Measurements from ENCODE around the gene MRPL43.
"Not testable (repeated sequence)": the region's sequence is repeated elsewhere in the genome, so short reads cannot be mapped to it uniquely, and the experiment has no call there.

The MRPL43 gene

DNA sequence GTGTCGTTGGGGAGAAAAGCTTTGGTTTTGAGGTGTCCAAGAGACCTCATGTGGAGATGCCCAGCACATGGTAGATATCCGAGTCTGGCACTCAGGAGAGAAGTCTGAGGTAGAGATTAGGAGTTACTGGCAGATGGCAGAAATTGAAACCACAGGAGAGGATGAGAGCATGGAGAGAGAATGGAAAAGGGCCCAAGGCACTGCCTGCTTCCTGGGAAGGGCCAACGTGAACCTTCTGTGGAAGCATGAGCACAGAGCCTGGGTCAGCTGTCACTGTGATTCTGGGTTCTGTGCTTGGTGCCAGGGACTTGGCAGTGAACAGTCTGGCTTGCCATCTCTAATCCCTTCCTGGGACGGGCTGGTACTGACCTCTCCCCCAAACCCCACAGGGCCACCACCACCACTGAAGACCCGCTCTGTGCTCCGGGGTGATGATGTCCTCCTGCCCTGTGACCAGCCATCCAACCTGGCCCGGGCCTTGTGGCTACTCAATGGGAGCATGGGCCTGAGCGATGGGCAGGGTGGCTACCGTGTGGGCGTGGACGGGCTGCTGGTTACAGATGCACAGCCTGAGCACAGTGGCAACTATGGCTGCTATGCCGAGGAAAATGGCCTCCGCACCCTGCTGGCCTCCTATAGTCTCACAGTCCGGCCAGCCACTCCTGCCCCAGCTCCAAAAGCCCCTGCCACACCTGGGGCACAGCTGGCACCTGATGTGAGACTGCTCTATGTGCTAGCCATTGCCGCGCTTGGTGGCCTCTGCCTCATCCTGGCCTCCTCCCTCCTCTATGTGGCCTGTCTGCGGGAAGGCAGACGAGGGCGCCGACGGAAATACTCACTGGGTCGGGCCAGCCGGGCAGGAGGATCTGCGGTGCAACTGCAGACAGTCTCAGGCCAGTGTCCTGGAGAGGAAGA, 4.1 kb downstream of the MRPL43 start:
- DNase-seq = no peak

DNA sequence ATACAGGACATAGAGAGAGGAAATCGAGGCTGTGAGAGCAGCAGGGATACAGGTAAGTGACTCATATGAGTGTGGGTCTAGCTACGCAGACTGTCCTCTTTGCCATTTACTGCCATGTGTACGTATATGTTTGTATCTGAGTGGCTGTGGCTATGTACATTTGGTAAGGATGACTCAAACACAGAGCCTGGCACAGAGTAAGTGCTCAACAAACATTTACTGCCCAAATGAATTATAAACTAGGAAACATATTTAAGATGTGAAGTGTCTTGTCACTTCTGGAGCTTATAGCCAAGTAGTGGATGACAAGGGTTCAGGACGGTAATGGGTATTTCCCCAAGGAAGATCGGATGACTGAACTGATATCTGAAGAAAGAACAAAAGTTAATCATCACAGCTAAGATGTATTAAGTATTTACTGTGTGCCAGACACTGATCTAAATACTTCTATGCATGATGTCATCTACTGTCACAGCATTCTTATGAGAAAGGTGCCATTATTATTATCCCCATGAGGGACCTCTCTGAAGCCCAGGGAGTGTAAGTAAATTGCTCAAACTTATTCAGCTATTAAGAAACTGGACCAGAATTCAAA, 6.0 kb downstream of the MRPL43 start:
- no peak for DNase-seq

DNA sequence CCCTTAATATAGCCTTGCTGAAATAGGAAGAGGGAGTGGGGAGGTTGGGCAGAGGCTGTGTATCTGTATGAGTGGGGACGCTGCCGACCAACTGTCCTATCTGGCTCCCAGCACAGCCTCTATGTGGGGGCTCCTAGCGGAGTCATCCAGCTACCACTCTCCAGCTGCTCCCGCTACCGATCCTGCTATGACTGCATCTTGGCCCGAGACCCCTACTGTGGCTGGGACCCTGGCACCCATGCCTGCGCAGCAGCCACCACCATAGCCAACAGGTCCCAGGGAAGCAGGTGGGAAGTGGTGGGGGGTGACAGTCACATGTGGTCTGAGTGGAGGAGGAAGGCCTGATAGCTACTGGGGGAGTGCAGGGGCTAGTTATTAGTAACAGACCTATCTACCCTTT, 6.6 kb downstream of the MRPL43 start:
- no peak for DNase-seq

DNA sequence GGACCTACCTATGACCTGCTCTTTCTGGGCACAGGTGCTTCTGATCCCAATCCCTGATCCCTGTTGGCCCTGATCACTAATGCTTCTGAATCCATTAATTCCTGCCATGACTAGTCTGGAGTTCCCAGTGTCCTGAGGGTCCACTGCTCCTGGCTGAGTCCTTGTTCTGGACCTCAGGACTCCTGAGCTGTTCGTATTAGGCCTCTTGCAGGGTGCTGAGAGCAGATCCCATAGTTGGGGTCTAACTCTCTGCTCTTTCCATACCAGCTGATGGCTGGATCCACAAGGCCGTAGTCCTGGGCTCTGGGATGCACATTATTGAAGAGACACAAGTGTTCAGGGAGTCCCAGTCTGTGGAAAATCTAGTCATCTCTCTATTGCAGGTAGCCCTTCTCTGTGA, 7.0 kb downstream of the MRPL43 start:
- no peak for DNase-seq

DNA sequence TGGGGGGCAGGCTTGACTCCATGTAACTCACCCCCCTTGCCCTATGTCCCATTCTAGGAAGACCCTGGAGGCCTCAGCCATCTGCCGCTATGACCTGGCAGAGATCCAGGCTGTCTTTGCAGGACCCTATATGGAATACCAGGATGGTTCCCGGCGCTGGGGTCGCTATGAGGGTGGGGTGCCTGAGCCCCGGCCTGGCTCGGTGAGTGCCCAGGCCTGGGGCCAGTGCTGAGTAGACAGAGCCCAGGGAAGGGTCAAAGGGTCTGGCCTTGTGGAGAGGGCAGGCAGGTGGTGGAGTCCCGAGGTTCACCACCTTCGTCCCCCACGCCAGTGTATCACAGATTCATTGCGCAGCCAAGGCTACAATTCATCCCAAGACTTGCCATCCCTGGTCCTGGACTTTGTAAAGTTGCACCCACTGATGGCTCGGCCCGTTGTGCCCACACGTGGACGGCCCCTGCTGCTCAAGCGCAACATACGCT, 7.5 kb downstream of the MRPL43 start:
- DNase-seq = no peak

DNA sequence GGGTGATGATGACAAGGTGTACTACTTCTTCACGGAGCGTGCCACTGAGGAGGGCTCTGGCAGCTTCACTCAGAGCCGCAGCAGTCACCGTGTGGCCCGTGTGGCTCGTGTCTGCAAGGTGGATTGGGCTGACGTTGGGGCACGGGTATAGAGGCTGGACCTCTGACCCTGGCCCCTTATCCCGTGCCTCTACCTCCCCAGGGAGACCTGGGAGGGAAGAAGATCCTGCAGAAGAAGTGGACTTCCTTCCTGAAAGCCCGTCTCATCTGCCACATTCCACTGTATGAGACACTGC, 8.4 kb downstream of the MRPL43 start:
- DNase-seq = no peak

DNA sequence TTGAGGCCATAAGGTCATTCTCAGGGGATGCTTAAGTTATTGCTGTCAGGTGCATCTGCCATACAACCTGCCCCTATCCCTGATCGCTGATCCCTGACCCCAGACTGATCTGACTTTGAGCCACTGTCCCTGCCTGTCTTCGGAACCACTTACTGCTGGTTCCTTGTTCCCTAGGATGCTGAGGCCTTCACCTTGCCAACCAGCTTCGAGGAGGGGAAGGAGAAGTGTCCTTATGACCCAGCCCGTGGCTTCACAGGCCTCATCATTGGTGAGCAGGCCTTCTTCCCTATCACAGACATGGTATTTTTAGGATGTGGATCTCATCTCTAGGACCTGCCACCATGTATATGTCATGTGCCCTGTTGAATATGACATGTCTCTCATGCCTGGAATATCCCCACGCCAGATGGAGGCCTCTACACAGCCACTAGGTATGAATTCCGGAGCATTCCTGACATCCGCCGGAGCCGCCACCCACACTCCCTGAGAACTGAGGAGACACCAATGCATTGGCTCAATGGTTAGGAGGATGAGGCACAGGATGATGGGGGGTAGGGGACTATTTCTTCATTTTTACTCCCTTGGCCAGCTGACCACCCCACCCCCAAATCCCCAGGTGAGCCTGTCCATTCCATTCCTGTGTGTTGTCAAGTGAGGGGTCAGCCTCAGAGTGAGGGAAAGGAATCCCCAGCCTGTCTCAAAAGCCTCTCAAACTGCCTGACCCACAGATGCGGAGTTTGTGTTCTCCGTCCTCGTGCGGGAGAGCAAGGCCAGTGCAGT, 9.0 kb downstream of the MRPL43 start:
- no peak for DNase-seq

DNA sequence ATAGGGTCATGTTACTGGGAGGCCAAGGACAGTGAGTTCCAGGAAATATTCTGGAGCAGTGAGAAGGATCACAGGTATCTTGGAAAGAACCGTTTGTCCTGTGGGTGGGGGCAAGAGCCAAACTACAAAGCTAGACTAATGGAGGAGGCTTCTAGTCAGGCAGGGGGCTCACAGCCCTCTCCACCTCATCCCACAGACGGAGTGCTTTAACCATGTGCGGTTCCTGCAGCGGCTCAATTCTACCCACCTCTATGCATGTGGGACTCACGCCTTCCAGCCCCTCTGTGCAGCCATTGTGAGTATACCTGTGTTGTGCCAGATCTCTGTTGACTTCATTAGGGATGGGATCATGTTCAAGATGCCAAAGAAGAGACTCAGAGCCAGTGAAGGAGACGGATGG, 9.9 kb downstream of the MRPL43 start:
- DNase-seq = no peak

DNA sequence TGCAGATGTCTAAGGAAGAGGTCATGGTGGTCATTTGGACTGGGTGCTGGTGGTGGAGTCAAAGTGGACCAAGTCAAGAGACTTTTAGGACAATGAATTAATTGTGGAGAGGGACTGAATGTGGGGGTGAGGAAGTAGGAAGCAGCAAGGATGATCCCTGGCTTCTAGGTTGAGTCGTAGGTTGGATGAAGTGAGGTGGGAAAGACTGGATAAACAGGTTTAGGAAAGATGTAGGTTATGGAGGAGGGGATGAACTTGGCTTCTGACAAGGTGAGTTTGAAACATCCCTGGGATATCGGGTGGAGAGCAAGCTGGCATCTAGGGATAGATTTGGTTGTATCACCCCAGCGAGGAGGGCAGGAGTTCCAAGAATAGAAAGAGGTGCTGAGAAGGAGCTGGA, 10.4 kb downstream of the MRPL43 start:
- DNase-seq = no peak

DNA sequence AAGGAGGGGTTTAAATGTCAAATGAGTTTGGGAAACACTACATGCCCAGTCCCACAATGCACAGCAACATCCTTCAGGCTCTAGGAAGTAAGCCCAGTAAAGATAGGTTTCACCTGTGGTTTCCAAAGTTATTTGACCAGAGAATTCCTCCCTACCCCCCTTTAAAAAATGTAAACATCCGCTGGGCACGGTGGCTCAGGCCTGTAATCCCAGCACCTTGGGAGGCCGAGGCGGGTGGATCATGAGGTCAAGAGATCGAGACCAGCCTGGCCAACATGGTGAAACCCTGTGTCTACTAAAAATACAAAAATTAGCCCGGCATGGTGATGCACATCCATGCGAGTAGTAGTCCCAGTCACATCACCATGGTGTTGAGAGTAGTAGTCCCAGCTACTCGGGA, 11.9 kb downstream of the MRPL43 start:
- DNase-seq = not testable (repeated sequence)

DNA sequence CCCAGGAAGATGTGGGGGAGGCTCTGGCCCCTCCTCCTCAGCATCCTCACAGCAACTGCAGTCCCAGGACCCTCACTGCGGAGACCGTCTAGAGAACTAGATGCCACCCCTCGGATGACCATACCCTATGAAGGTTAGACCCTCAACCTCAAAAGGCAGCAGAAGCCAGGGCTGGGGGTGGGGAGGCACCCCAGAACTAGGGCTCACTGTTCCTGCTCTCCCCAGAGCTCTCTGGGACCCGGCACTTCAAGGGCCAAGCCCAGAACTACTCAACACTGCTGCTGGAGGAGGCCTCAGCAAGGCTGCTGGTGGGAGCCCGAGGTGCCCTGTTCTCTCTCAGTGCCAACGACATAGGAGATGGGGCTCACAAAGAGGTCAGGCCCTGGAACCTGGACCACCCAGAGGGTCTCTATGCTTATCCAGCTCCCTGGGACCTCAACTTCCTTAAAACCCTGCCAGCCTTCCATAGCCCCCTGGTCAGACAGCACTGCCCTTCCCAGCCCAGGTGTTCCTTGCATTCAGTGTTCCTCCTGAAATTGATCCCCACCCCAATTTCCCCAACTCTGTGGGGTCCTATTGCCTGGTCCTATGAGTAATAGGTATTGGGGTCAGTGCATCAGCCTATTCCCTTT, 14.3 kb downstream of the MRPL43 start:
- no peak for DNase-seq

DNA sequence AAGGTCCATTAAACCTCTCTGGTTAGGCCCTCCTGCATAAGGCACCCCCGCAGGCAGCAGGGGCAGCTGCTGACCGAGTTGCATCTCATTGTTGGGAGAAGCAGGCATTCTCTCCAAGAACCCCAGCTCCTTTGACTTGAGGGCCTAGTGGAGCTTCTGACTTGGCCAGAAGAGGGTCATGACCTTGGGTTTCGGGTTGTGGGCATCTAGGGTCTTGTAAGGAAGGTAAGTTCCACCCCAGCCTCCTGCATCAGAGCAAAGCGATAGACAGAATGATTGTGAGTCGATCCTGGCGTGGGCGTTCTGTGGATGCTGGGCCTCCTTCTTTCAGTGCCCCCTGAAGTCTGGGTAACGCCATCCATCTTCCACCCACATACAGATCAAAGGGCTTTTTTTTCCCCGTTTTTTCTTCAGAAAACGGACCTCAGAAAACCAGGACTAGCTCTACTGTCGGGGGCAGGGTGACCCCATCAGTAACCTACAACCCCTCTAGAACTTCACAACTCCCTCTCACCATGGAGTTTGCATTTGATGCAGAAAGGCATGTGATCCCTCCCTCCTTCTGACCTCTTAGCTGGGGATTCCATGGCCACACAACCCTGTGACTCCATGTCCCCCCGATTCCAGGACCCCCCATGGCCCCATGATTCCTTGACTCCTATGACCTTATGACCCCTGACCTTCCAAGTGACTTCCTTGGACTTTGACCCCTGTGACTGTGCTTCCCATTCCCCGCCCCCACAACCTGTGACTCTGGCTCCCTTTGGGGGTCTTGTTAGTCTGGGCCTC, 15.0 kb downstream of the MRPL43 start:
- no peak for DNase-seq

DNA sequence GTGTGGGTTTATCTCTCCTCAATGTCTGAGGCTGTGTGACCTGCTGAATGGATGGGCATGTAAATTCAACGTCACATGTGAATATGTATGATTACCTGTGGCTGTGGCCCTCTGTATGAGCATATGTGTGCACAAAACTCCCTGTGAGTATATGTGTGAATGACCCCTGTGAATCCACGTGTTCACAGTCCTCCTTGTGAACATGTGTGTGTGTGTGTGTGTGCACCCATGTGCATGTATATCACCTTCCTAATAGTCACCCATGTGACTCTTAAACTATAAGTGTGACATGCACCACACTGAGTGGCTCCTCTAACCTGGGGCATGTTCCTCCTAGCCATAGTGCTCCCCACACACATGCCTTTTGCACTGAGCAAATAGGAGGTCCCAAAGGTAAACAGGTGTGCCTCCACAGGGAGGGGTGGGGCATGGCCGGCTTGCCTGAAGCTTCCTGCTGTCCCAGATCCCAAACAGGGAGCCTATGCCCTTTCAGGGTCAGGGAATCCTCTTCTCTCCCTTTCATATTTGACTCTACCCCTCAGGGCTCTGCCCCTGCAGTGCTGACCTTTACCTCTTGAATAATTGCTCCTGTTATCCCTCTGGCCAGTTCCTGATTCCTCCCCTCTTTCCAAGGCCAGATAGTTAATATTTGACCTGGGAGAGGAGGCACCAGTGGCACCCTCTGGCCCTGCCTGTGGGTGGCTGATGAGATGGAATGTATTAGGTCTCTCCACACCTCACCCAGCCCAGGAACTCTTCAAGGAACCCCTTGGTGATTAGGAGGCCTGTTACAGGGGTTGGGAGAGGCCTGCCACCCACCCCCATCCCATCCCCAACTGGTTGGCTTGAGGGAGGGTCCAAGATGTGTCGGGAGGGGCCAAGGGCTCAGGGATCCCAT, 16.1 kb downstream of the MRPL43 start:
- no peak for DNase-seq

DNA sequence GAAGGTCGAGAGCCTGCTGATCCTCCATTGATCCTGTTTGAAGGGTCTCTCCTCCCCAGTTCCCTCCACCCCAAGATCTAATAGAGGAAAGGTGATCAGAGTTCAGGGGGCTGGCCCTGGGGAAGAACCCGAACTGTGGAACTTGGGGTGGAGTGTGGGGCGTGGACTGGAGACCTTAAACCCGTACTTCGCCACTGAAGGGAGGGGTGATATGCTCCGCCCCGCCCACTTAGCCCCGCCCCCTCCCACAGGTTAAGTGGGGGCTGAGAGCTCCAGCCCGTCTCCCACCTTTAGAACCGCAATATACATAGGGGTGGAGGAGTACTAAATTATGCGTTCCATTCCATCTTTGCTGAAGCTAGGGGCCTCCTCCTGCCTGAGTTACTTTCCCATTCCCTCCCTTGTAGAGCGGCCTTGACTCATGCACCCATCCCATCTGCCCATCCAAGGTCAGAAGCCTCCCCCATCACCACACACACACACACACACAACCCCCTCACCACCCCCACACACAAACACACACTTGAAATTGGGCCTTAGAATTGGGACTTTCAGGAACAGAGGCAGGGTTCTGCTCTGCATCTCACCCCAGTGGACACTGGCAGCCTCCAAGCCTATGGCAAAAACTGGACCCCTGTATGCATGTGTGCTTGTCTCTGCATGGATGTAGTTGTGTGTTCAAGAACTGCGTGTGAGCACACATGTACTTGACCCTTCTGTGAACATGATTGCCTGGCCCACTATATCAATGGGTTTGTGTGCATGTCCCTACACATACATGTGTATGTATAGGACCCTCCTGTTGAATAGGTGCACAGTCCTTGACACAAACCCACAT, 17.0 kb downstream of the MRPL43 start:
- DNase-seq = no peak

DNA sequence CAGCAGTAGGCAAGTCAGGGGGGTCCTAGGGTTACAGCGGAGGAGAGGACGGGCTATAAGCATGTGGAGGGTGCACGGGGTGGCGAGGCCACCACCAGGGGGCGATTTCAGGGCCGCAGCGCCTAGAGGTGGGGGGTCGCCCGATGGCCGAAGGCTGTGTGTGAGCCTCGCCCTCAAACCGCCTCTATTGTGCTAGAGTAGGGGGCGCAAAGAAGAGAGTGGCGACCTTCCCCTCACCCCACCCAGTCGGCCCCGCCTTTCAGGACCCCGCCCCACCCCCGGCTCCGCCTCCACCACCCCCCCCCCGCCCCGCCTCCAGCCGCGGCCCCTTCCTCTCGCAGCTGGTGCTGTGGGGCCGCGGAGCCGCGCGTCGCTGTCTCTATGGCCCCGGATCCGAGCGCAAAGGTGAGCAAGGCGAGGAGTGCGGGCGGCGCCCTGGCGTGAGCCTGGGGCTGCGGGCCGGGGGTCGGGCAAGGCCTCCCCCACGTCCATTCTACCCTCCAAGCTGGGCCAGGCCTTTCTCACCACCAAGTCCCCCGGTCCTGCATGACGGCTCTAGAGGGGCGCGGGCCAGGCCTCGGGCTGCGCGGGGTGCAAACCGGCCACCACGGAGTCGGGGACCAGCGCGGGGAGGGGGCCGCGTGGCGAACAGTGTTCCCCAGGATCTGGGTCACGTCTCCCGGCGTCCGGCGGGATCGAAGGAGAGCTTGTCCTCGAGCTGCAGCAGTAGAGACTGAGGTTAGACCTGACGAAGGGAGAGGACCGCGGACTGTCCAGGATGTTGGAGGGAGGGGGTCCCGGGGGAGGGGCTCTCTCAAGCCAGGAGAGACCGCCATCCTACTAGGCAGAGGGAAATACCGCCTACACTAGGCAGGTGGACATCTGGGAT, 17.9 kb downstream of the MRPL43 start, which contains the start of gene SEMA4G:
SEMA4G (plus strand) TSS at position 318 of the 889 bp plus-strand sequence. CDS start 3,409 bp downstream, outside the sequence.
- peak; percentile 30 for DNase-seq

DNA sequence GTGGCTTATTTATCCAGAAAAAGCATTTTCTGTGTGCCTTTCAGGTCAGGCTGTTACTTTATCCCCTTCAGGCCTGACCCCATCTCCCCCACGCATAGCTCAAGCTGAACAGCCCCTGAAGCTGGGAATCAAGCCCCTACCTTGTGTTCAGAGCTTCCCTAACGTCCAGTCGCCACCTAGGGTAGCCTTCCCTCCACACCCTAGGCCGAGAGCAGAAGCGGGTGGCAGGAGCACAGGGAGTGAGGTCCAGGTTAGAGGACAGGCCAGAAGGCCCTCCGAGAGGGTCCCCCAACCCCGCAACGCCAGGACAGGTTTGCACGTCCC, 18.5 kb downstream of the MRPL43 start:
- no peak for DNase-seq

DNA sequence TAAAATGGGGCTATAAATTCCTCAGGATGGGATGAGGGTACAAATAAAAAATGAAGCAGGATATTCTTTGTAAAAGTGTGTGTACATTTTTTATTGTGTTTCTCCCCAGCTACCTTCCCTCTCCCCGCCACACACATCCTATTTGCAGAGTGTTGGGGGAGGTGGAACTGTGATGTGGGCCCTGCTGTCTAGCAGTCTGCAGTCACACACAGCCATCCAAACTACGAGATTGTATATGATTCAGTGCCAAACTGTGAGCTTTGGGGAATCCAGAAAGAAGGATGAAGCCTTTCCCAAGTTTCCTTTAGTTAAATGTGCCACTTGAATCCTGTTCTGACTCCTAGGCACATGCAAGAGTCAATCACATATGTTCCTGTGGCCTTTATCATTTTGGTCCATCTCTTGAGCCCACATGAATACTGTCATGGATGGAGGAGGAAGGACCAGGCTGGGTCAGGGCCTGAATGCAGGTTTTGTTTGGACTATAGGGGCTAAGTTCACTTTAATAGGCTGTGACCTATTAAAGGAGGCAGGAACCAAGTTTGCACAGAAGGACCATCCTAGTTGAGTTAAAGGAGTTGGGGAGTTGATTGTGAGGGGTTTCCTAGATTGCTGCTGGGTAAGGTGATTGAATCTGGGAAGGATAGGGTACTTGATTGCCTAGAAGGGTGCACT, 19.1 kb downstream of the MRPL43 start:
- DNase-seq = no peak

DNA sequence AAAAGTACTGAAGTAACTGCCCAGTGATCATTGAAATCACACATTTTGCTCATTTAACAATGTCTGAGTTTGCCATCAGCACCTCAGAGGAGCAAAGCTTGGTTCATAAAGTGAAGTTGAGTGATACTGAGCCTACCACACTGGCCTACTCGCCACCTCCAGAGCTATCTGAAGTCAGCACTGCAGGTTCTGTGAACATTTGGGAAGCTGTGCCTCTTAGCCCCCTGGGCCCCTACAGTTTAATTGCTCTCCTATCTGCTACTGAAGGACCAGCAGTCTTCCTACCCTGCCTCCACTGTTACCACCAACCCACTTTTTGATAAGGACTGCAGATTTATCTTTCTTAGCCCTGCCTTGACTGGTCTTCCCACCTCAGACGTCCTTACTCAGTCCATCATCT, 20.0 kb downstream of the MRPL43 start:
- DNase-seq = no peak

DNA sequence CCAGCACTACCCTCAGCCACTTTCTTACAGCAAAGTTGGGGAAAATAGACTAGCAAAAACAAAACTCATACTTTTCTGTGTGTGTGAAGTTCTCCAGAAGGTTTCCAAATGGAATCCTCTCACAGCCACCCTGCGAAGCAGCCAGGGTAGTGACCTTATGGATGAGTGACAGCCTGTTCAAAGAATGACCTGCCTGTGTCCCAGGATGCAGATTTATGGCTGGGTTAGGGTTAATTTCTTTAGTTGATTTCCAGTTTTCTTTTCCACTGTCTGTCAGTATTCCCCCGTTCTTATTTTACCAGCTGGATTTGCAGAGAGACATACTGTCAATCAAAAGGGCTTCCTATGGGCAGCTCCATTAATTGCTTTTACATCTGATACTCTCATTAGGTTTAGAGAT, 20.4 kb downstream of the MRPL43 start:
- DNase-seq = no peak
